SKM-1 treated with dmso at 0.1 percent for 144 hours (cell line): ENCODE results near the gene MYL7.
"Not testable (repeated sequence)": the region's sequence is repeated elsewhere in the genome, so short reads cannot be mapped to it uniquely, and the experiment has no call there.

Source experiments
- DNase-seq: peaks from one replicate; lab custom pipeline; 2025; ENCODE audit not compliant: unreplicated experiment; lab: John Stamatoyannopoulos, UW

The MYL7 gene

DNA sequence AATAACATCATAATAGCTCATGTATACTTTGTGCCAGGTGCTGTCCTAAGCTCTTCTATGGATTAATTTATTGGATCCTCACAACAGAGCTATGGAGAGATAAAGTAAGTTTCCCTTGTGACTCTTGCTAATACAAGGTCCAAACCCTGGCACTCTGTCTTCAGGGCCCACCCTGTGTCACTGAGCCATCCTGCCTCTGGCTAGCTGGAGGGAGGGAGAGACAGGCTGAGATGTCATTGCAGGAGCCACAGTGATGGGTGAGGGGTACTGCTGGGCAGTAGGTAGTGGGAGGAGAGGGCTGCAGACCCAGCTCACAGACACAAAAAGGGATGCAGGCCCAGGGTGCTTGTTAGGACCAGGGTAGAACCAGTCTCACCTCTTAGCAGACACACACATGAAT is 31.2 kb upstream of the MYL7 start:
- DNase-seq = no peak

DNA sequence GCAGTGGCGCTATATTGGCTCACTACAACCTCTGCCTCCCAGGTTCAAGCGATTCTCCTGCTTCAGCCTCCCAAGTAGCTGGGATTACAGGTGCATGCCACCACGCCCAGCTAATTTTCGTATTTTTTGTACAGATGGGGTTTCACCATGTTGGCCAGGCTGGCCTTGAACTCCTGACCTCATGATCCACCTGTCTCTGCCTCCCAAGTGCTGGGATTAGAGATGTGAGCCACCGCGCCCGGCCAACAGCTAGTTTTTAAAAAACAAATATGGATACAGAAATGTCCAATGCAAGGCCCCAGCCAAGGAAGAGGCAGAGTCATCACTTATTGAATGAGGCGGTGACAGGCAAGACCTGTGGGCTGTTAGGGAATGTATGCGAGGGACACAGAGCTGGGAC is 30.8 kb upstream of the MYL7 start:
- not testable (repeated sequence) for DNase-seq

DNA sequence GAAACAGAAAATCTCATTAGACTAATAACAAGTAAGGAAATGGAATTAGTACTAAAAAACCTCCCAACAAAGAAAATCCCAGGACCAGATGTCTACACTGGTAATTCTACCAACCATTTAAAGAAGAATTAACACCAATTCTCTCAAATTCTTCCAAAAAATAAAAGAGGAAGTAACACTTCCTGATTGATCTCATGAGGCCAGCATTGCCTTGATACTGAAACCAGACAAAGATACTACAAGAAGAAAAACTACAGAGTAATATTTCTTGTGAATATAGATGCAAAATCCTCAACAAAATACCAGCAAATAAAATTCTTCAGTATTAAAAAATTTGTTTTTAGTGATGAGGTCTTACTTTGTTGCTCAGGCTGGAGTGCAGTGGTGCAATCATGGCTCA is 26.8 kb upstream of the MYL7 start:
- DNase-seq = peak; percentile 30

DNA sequence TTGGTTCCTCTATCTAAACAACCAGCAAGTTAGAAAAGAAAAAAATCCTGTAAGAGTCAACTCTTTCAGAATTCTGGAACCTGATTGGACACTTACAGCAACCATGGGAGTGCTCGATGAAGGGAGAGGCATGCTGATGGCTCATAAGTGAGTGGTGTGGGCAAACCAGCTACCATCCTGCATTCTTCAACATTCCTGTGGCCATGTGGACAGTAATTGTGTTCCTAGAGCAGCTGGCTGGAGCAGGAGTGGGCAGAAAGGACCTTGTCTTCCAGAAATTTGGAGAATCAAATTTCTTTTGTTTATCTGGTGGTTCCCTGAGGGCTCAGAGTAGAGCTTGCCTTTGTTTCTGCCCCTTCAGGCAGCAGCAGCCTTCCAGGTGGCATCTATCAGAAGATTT is 22.5 kb upstream of the MYL7 start:
- no peak for DNase-seq

DNA sequence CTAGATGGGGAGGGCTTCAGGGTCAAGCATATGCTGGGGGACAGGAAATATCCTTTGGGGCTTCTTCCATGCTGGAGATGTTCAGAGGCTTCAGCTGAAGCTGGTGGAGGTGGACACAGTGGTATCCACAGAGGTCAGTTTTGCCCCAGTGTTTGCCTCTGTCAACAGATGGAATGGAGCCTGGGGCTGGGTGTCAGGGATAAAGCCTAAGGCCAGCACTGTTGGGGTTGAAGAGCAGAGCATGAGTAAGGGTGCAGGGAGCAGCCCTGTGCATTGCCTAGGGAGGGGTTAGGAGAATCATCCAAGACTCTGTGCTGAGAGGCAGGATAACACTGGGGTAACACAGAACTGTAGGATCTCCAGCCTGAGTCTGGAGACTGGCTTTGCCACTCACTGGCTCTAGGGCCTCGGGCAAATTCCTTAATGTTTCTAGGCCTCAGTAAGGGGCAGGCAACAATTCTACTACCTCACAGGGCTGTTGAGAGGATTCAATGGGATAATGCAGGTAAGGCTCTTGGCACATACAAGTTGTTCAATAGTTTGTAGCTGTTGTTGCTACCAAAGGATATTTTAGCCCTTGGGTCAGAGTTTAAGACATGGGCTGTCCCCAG is 21.8 kb upstream of the MYL7 start:
- DNase-seq = no peak

DNA sequence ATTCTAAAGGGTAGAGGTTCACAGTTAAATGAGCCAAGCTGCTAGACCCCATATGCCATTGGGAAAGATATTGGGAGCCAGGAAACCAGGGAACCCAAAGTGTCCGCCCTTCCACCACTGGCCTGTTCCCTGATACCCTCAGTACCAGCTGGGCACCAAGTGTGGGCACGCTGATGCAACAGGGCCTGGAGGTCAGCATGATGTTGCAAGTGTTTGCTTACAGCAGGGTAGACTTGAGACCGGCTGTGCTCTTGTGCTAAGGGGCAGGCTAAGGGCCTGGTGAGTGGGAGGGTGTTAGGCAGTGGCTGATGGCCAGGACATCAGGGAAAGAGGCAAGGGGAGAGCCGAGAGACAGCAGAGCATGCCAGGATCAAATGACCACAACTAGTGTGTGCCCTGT is 21.0 kb upstream of the MYL7 start:
- DNase-seq = no peak

DNA sequence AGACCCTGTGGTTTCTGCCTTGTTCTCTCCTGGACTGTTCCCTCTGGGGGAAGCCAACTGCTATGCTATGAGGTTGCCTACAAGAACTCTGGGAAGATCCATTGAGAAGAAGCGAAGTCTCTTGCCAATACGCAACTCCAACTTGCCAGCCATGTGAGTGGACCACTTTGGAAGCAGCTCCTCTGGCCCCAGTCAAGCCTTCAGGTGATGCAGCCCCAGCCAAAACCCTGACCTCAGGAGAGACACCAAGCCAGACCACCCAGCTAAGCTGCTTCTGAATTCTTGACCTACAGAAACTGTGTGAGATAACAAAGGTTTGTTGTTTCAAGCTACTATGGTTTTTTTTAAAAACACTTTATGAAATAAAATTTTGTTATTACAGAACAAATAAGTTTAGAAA is 20.2 kb upstream of the MYL7 start:
- DNase-seq = no peak

DNA sequence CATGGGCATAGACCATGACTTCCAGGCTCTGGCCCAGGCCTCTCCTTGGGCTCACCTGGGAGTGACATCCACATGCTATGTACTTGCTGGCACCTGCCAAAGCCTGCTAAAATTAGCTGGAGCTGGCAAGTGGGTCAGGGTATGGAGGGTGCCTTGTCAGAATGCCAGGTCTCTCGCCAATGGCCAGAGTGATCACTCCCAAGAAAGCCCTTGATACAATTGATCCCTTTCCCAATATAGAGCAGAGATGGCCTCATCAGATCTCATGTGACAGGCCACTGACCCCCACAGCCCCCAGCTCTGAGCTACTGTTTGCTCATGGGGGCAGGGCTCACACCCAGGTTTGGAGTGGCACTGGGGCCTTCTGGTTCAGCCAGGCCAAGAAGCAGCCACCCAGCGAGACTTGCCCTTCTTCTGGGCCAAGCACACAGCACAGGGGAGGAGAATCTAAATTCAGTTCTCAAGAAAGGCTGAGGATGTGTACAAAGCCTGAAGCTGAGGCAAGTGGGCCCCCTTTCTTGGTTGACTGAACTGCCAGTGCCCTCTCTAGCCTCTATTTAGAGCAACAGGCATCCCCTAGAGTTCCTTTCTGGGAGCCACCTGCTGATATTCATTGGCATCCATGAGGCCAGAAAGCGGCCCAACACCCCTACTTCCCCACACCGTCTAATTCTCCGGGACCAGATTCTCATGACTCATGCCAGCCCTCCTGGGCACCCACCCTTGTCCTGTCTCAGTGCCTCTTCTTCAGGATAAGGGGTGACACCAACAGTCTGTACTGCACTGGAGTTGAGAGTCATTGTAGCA is 18.9 kb upstream of the MYL7 start:
- DNase-seq = no peak

DNA sequence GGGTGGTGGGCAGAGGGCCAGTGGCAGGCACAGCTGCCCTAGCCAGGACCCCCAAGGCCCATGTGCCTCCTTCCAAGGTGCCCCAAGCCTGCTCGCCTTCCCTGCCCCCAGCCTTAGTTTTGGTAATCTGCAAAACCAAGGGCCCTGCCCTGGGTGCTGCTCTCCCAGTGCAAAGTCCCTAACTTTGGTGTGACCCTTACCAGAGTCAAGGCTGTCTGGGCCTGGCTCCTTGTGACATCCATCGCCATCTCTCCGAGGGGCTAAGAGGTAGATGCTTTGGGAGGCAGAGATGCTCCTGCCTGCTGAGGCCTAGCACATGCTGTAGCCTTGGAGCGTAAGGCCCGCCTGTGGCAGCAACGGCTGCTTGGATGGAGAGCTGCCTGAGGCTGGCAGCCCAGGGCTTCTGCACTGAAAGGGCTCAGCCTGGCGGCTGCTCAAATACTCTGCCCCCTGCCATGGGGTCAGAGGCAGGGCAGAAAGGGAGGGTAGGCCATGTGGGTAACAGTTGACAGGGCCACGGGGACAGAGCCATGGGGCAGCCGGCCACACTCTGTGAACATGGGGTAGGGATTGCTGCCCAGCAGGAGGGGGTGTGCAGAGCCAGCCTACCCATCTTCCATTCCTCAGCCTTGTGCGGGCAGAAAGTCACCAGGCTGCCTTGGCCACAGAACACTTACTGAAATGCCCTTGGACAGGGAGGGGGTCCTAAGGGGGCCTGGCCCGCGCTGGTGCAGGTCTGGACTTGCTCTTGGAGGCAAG is 17.9 kb upstream of the MYL7 start:
- no peak for DNase-seq

DNA sequence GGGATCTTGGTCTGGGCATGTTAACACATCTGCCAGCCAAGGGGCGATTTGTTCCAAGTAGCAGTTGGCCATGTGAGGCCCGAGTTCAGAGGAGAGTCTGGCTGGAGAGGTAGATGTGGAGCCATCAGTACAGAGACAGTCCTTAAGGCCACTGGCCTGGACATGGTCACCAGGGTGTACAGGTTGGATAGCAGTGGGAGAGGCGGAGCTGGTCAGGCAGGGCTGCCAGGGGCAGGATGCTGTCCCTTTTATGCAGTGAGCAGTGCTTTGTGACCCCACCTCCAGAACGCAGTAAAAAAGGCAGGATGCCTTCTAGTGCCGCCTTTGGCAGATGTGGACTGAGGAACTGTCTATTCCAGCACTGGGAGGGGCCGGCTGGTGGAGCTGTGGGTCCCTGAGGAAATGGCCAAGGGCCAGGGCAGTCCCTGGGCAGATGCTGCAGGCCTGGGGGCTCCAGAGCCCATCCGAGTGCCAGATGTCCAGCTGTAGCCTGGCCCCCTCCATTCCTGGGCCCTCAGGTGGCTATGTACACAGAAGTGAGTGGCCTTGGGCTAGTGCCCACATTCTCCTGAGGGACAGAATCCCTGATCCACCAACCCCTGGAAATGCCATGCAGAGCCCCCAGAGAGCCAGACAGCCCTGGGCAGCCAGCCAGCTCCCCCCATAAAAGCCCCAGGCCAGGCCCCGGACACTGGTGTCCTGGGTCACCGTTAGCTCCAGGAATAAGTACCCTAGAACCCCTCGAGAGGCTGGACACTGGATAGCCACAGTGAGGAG is 17.2 kb upstream of the MYL7 start:
- DNase-seq = no peak

DNA sequence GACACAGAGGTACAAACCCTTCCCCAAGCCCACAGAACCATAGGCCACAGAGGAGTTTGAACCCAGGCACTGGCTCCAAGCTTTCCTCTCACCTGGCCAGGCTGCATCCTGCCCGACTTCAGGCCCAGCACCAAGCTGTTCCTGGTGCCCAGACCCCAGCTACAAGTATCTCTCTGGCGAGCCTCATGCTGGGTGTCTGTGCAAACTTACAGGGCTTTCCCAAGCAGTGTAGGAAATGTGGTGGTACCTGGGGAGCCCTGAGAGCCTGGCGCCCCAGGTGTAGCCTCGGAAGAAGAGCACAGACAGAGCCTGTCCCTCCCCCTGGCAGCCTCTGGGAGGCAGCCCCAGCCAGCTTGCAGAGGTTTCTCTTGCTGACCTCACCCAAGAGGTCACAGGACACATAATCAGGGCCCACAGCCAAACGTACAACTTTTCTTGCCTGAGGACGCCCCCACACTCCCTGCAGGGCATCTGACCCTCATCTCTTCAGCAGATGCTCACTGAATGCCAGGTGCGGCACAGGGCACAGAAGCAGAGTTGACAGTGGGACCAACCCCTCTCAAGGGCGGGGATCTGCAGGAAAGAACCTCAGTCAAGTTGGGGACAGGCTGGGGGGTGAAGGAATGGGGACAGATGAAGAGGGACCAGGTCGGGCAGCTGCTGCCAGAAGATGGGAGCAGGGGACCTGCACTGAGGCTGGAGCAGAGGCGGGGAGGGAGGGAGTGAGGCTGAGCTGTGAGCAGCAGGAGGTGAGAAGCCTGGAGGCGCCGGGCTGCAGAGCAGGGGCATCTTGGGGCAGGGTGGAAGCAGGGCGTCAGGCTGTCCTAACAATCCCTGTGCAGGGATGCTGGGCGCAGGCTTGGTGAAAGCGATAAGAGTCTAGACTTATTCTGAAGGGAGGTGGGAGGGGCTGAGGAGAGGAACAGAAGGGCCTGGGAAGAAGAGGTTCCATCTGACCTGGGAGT is 16.3 kb upstream of the MYL7 start:
- DNase-seq = no peak

DNA sequence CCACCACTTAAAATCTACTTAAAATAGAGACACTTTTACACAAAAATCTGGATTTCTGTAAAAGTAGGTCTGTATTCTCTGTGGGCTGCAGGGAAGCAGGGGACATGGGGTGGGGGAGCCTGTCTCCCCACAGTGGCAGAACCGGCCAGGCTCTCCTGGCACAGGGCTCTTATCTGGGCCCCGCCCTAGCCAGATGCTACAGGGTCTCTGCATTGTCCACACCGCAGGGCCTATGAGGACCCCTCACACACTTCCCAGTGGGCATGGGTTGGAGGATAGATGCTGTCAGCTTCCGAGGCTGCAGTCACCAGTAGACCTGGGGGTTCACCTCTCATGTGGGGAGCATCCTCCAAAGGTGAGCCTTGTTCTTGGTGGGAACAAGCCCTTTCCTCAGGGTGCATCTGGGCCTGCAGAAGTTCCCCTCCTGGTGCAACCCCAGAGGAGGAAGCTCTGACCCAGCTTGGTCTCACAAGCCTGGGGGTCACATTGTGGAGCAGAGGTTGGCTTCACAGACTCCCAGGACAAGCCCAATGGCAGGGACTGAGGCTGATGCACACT is 15.4 kb upstream of the MYL7 start:
- no peak for DNase-seq

DNA sequence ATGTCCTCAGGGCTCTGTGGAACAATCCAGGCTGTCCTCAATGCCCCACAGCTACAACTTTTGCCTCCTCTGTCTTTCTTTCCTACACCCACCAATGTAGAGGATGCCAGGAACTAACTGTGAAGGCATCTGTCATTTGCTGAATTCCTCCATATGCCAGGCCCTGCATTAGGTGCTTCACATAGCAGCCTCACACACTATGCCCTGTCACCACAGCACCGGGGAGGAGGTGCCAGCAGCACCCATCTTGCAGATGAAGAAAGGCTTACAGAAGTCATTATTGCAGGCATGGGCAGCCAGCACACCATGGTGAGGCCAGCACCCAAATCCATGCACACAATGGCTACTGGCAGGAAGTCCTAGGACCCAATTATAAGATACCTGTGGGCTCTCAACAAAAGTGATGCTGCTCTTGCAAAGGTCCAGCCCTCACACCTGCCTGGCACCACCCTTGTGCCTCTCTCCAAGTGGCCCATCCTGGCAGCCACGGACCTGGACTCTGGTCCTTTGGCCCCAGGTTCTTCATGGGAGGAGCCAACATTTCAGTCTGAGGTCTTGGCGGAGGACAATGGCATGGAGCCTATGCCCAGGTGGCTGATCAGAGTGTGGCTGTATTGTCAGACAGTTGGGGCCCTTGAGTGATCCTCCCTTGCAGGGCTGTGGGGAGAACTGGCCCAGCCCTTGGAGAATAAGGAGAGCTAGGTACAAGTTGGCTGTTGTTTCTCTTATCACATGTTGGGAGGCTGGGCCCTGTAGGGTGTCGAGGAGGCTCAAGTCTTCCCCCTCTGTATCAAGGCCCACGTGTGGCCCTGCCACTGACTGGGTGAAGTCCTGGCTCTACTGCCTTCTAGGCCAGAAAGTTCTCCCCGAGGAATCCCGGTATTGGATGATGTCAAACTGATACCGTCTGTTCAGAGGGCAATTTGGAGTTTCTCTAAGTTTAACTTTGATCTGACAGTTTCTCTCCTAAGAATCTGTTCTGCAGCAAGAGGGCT is 14.4 kb upstream of the MYL7 start:
- no peak for DNase-seq

DNA sequence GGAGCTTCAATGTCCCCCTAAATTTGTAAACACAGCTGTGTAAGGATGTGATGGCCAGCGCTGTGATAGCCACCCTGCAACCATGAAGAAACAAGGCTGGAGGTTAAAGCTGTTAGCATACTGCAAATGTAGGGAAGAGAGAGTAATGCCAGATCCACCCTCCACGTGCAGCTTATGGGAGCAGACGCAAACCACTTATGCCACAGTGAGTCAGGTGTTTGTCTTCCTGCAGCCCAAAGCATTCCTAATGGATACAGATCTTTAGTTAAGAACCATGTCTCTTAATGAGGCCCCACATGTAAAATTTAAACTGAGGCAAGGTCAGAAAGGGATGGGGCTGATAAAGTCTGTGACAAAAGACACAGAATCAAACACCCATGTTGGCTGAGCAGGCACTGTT is 13.6 kb upstream of the MYL7 start:
- no peak for DNase-seq

DNA sequence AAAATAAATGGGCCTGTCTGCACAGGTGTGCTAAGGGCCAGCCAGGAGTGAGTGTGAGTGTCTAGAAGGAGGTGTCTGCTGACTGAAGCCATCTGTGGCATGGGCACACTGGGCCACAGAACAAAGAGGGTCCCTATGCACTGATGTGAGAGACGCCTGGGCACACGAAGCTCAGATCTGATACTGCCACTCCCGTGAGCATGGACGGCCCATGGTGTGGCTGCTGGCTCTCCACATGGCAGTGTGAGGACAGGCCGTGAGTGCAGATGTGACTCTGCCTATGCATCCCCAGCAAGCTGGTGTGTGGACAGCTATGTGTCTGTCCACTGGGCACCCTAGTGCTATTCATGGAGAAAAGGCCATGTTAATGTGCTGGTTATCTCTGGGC is 12.8 kb upstream of the MYL7 start:
- DNase-seq = no peak

DNA sequence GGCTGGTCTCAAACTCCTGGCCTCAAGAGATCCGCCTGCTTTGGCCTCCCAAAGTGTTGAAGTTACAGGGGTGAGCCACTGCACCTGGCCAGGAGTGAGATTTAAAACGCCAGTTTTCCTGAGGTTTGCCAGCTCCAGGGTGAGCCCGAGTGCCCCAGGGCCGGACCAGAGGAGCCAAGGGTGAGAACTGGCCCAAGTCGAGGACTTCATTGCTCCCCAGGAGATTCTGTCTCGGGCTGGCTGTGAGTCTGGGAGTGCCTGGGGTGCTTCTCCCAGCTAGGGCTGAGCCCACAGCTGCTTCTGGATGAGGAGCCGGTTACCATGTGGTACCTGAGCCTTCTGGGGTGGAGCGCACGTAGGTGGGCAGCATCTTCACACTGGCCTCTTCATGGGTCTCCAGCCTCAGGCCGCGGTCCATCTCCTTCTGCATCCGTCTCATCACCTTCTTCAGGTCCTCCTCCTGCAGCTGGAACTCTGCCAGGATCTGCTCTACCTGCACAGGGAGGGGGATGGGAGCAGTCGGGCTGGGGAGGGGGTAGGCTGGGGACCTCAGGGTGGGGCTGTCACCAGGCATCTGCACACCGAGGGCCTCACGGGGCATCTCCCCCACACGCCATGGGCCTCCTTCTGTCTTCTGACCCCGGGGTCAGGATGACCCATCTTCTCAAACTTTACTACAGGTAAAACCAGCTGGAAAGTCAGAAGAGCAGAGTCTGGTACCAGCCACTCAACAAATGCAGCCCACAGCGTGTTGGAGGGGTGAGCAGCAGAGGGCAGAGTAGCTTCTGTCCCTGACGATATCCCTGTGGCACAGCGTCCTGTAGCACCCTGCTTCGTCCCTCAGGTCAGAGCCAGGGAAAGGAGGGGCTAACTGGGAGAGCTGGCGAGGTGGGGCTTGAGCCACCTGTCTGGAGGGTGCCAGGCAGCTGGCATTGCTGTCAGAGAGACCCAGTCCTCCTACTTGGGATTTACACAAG is 12.1 kb upstream of the MYL7 start:
- no peak for DNase-seq

DNA sequence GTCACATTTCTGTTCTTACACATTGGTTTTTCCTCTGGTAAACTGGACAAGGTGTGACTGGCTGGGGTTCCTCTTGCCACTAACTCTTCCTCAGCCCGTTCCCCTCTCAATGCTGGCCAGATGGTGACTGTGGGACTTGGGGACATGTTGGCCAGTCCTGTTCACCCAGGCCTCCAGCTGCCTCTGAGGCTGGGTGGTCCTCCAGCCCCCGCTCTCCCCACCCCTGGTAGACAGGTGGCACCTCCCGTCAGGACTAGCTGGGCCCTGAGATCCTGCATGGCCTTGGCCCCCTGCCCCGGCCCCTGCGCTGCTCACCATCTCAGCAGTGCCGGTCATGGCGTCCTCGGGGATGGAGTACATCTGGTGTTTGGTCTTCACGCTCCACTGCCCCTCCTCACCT is 10.8 kb upstream of the MYL7 start:
- DNase-seq = no peak
